Mesodermal cell (in vitro differentiated cells): ENCODE results near the gene SLC25A47.

Experiments used
- H3K27ac ChIP-seq: 2 replicates; pipeline ENCODE4 v1.7.0; 2013; ENCODE audit warnings: mild to moderate bottlenecking, low read depth, low read length, moderate library complexity; ENCODE audit not compliant: severe bottlenecking
- H3K36me3 ChIP-seq: 2 replicates; pipeline ENCODE4 v1.7.1; 2013; ENCODE audit warnings: mild to moderate bottlenecking, low read length, moderate library complexity; ENCODE audit not compliant: control insufficient read depth, insufficient read depth
- H3K4me1 ChIP-seq: one replicate; pipeline ENCODE4 v1.7.1; 2013; ENCODE audit warnings: mild to moderate bottlenecking, low read length; ENCODE audit not compliant: insufficient read depth, control insufficient read depth, poor library complexity, severe bottlenecking
- H3K4me3 ChIP-seq: 2 replicates; pipeline ENCODE4 v1.7.0; 2013; ENCODE audit warnings: low read length, control low read depth, mild to moderate bottlenecking; ENCODE audit not compliant: insufficient read depth, poor library complexity, severe bottlenecking; ENCODE audit errors: extremely low read depth
- H3K9me3 ChIP-seq: 2 replicates; pipeline ENCODE4 v1.7.1; 2013; ENCODE audit warnings: mild to moderate bottlenecking, low read length, moderate library complexity; ENCODE audit not compliant: control insufficient read depth
- WGBS, 2 experiments: methylation state at CpG; one replicate each; pipeline ENCODE4 v1.1.5; 2013; ENCODE audit warnings: missing lambda C conversion rate in 2 of 2; ENCODE audit not compliant: insufficient coverage in 2 of 2; 5-methylcytosine and 5-hydroxymethylcytosine counted together

SLC25A47 gene

GRCh38 chr14:100350986-100351385, 27.8 kb downstream of the SLC25A47 start:
- WGBS, 2 experiments = 88 to 94% methylated on average over 4 to 5 of the region's 5 CpGs
- H3K9me3 ChIP-seq = no peaks in the 10 kb centered on the region
- peaks cover 92% of the 10 kb centered on the region for H3K36me3 ChIP-seq

DNA sequence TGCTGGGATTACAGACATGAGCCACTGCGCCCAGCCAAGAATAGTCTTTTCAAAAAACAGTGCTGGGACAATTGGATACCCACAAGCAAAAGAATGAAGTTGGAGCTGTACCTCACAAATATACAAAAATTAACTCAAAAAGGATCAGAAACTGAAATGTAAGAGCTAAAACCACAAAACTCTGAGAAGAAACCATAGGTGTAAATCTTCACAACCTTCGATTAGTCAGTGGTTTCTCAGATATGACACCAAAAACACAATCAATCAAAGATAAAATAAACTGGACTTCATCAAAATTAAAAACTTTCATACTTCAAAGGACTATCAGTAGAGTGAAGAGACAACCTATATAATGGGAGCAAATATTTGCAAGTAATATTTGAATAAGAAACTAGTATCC, 35.3 kb downstream of the SLC25A47 start:
- no peak overlapping the region for H3K27ac ChIP-seq
- H3K4me1 ChIP-seq = peaks cover 8% of the 10 kb centered on the region
- no peak overlapping the region for H3K4me3 ChIP-seq
- no peaks in the 10 kb centered on the region for H3K9me3 ChIP-seq
- WGBS, 2 experiments = 88 to 100% methylated on average over 1 of the region's 2 CpGs
- peaks cover 71% of the 10 kb centered on the region for H3K36me3 ChIP-seq

More at GRCh38 chr14:100350986-100351385, 27.8 kb downstream of the SLC25A47 start:
- Histone ChIP-seq H3K4me3 (no peak overlapping the region), H3K27ac (no peak overlapping the region), H3K4me1 (no peaks in the 10 kb centered on the region)

DNA sequence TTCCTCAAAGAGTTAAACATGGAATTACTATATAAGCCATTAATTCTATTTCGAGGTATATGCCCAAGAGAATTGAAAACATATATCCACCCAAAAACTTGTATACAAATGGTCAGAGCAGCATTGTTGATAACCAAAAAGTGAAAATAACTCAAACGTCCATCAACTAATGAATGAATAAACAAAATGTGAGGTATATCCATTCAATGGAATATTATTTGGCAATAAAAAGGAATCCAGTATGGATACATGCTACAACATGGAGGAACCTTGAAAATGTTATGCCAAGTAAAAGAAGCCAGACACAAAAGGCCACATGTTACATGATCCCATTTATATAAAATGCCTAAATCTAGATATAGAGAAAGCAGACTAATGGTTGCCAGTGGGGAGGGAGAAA, 36.0 kb downstream of the SLC25A47 start:
- Histone ChIP-seq H3K36me3 (peaks cover 70% of the 10 kb centered on the region), H3K4me3 (no peak overlapping the region), H3K9me3 (no peaks in the 10 kb centered on the region), H3K27ac (no peak overlapping the region), H3K4me1 (peaks cover 8% of the 10 kb centered on the region)
- WGBS, 2 experiments = no CpG with 5 or more reads among the region's 2 CpGs

DNA sequence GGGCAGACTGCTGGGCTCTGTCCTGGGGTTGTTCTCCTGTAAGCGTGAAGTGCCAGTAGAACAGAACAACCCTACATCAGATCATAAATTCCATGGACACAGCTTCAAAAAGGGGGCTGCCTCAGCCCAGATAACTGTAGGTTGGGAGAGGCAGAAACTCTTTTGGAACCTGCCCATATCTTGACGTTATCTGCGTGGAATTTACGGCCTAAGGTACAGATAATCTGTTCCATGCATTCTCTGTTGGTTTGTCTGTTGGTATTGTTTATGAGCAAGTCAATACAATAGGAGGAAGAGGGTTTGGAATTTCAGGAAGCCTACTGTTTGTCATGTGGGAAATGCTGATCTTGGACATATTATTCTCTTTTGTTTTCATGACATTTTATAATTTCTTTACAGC, 36.7 kb downstream of the SLC25A47 start:
- Histone ChIP-seq H3K9me3 (no peaks in the 10 kb centered on the region), H3K4me3 (no peak overlapping the region), H3K36me3 (peaks cover 69% of the 10 kb centered on the region), H3K27ac (peak overlapping the region; percentile 51), H3K4me1 (peaks cover 8% of the 10 kb centered on the region)
- 82 to 97% methylated on average over 3 of the region's 4 CpGs for WGBS, 2 experiments

- Histone ChIP-seq H3K9me3 (no peaks in the 10 kb centered on the region), H3K4me3 (no peak overlapping the region), H3K27ac (no peak overlapping the region), H3K4me1 (peaks cover 8% of the 10 kb centered on the region), H3K36me3 (peaks cover 75% of the 10 kb centered on the region)
- WGBS, 2 experiments = 88 to 97% methylated on average over 3 of the region's 5 CpGs
Observed at GRCh38 chr14:100361626-100362025, 38.5 kb downstream of the SLC25A47 start.

DNA sequence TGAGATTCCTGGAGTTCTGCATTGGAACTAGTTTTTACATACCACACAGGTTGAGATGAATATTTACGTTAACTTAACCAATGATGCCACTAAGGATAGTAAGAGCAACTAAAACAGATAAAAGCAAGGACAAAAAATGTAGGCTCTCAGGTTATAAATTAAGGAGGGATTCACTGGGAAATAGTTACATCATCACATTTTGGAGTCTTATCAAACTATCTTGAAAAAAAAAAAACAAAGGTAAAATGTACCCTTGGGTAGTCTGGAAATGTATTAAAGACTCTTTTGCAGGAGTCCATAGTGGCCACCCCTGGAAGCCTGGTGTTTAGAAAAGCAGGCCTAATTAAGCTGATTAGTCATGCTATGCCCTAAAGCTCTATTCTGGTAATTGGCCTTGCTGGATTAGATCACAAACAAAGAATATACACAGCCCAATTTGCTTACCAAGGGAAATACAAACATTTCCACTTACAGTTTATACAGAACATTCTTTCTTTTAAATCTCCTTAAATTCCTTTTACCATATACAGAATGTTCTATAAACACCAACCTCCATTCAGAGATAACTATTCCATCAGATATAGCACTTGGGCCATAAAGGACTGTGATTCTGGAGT, 39.3 kb downstream of the SLC25A47 start:
- Histone ChIP-seq H3K4me3 (no peak overlapping the region), H3K4me1 (peaks cover 8% of the 10 kb centered on the region), H3K9me3 (no peaks in the 10 kb centered on the region), H3K36me3 (peaks cover 83% of the 10 kb centered on the region), H3K27ac (no peak overlapping the region)
- WGBS, 2 experiments = no CpG with 5 or more reads among the region's 1 CpG

- H3K36me3 ChIP-seq = peaks cover 86% of the 10 kb centered on the region
Observed at GRCh38 chr14:100363053-100363452, 39.9 kb downstream of the SLC25A47 start.

GRCh38 chr14:100364403-100364802, 41.3 kb downstream of the SLC25A47 start:
- H3K4me1 ChIP-seq = peaks cover 8% of the 10 kb centered on the region
- no peaks in the 10 kb centered on the region for H3K9me3 ChIP-seq
- H3K27ac ChIP-seq = no peak overlapping the region
- H3K4me3 ChIP-seq = no peak overlapping the region
- no CpG with 5 or more reads among the region's 1 CpG for WGBS, 2 experiments
- peaks cover 89% of the 10 kb centered on the region for H3K36me3 ChIP-seq

More at GRCh38 chr14:100363053-100363452, 39.9 kb downstream of the SLC25A47 start:
- H3K9me3 ChIP-seq = no peaks in the 10 kb centered on the region
- H3K4me1 ChIP-seq = peaks cover 8% of the 10 kb centered on the region
- no peak overlapping the region for H3K27ac ChIP-seq
- 100% methylated on average over 1 to 2 of the region's 2 CpGs for WGBS, 2 experiments
- no peak overlapping the region for H3K4me3 ChIP-seq

DNA sequence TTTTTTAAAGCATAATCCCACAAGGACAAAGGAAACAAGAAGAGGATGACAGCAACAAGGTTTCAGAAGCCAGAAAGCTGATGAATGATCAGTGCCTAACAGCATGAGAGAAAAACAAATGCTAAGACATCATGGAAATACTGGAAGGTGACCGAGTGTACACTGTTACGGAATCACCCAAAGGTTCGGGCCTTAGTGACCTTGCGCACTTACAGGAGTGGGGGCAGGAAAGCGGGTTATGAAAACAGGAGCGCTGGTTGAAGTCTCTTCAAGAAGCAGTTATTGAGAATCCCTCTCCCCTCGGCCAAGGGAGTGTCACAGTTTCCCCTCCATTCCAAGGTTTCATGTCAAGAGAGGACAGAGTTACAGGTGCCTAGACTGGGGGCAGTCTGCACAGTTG, 42.6 kb downstream of the SLC25A47 start:
- no peak overlapping the region for H3K4me3 ChIP-seq
- H3K4me1 ChIP-seq = peaks cover 8% of the 10 kb centered on the region
- H3K27ac ChIP-seq = no peak overlapping the region
- H3K9me3 ChIP-seq = no peaks in the 10 kb centered on the region
- peaks cover 83% of the 10 kb centered on the region for H3K36me3 ChIP-seq
- 78 to 81% methylated on average over 7 of the region's 7 CpGs for WGBS, 2 experiments

- H3K4me1 ChIP-seq = peaks cover 10% of the 10 kb centered on the region
- H3K4me3 ChIP-seq = no peak overlapping the region
- H3K27ac ChIP-seq = no peak overlapping the region
- H3K9me3 ChIP-seq = no peaks in the 10 kb centered on the region
- WGBS, 2 experiments = 94 to 98% methylated on average over 10 of the region's 13 CpGs
- H3K36me3 ChIP-seq = peaks cover 74% of the 10 kb centered on the region
Observed at GRCh38 chr14:100369019-100369418, 45.9 kb downstream of the SLC25A47 start.

GRCh38 chr14:100370003-100370402, 46.9 kb downstream of the SLC25A47 start:
- no peaks in the 10 kb centered on the region for H3K9me3 ChIP-seq
- no peak overlapping the region for H3K4me3 ChIP-seq
- H3K4me1 ChIP-seq = peaks cover 16% of the 10 kb centered on the region
- WGBS, 2 experiments = 96 to 100% methylated on average over 1 to 4 of the region's 4 CpGs
- peaks cover 69% of the 10 kb centered on the region for H3K36me3 ChIP-seq
- H3K27ac ChIP-seq = no peak overlapping the region
